Fibroblast of the conjunctiva (primary cell): ENCODE results near the gene SLC25A45.
"Not testable (repeated sequence)": the region's sequence is repeated elsewhere in the genome, so short reads cannot be mapped to it uniquely, and the experiment has no call there.

Experiments used
- DNase-seq: peaks from one replicate; pipeline ENCODE4 v3.0.0-alpha.2; 2010; ENCODE audit warnings: low read depth

Gene SLC25A45

GRCh38 chr11:65420979-65421793, 38.7 kb upstream of the SLC25A45 start:
- peak; percentile 100 for DNase-seq

GRCh38 chr11:65420506-65420905, 38.1 kb upstream of the SLC25A45 start:
- DNase-seq, result no peak

DNA sequence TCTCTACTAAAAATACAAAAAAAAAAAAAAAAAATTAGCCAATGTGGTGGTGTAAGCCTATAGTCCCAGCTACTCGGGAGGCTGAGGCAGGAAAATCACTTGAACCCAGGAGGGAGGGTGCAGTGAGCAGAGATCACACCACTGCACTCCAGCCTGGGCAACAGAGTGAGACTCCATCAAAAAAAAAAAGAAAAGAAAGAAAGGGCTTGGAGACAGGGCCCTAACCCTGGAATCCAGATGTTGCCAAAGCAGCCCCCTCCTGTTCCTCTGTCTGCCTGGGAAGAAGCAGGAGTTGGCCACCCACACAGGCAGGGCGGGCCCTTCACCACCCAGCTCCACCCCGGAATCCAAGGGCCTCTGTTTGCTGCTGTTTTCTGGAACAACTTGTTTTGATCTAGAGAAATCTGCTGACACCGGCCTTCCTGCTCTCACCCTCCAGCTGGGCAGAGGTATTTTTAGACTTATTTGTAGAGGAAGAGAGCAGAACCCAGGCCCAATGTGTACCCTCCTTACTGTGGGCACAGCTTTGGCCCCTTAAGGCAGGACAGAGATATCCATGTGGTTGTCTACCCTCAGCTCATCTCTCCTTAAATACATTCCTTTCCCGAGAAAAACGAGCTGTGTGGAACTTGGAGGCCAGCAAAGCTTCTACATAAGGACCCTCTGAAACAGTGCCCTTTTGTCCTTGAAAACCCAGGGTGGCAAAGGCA, 37.5 kb upstream of the SLC25A45 start:
- DNase-seq, result peak; percentile 94

GRCh38 chr11:65419460-65419771, 37.0 kb upstream of the SLC25A45 start:
- DNase-seq, result no peak

- DNase-seq, result peak; percentile 96
Observed at GRCh38 chr11:65418681-65419459, 36.4 kb upstream of the SLC25A45 start.

GRCh38 chr11:65418431-65418680, 35.9 kb upstream of the SLC25A45 start:
- DNase-seq, result no peak

DNA sequence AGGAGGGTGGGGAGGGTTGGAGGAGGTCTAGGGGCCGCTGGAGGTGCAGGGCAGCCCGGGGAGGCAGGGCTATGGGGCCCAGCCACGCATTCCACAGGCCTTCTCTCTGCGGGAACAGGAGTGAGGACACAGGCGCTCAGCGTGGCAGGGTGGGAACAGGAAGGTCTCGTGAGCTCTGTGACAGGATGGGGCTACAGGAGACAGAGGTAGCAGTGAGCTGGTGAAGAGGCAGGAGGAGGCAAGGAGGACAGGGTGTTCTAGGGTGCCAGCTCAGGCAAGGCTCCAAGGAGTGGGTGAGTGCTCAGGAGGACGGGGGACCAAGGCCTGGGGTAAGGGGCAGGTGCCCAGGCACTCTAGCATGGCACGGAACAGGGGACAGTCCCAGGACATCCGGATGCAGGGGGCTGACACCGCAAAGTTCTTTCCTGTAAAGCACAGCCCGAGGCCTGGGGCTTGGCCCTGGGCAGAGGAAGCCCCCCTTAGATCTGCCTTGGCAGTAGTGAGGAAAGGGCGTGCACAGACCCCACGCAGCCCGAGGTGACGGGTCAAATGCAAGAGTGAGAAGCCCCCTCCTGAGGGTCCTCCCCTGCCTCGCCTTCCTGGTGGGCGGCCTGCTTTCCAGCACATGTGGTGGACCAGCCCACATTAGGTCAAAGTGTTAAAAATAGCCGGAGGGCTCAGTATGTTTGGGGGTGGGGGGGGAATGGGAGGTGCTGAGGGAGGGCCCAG, 35.4 kb upstream of the SLC25A45 start:
- no peak for DNase-seq

DNA sequence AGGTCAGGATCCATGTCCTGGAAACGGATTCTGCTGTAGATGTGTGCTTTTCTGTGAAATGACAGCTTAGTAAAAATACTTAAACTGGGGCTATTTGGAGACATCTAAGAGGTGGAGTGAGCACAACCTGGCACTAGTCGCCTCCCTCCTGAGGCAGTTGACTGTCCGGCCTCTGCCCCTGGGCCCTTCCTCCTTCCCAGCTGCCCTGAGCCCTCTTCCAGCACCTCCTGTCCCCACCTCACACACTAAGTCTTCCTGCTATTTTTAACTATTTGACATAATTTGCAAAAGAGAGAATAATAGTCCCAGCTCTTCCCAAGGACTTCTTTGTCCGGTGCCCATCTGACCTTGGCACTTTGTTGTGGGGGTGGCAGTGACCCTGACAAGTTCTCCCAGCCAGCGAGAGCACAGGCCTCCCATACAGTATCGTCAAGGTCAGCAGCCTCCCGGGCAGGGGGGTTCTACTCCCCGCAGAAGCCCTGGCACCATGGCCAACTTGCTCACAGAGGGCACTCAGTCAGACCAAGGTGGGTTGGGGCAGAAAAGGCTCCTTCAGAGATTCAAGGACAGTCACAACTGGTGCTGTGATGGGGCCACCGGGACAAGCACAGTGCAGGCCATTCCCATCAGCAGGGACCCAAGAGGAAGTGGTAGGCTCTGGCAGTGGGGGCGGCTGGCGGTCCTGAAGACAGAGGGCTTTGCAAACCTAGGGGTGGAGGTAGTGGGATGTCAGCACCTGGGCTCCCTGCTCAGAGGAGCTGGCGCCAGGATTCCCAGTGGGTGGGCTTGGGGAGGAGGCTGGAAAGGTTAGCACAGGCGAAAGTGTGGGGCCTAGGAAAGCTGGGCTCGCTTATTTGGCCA, 34.6 kb upstream of the SLC25A45 start:
- no peak for DNase-seq

DNA sequence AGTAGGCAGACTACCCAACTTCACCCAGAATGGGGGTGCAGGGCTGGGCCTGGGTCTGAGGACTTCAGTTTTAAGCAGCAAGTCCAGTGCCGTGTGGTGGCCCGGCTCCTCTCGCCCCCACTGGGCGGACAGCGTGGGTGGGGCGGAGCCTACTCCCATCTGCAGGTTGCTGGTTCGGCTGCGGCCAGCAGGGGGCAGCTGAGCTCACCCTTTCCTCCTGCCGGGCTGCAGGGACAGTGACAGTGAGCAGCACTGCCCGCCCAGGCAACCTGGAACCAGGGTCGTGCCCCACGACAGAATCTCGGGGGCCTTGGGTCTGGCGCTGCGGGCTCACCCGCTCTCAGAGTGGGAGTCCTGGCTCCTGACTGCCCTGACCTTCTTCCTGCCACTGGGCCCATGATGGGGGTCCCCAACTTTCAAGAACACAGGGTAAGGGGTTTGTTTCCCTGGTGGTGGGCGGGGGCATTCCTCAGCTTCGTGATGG, 33.9 kb upstream of the SLC25A45 start:
- no peak for DNase-seq

- no peak for DNase-seq
Observed at GRCh38 chr11:65415499-65416340, 33.3 kb upstream of the SLC25A45 start.

- no peak for DNase-seq
Observed at GRCh38 chr11:65414776-65415498, 32.5 kb upstream of the SLC25A45 start.

GRCh38 chr11:65413077-65413664, 30.7 kb upstream of the SLC25A45 start:
- DNase-seq, result not testable (repeated sequence)

- no peak for DNase-seq
Observed at GRCh38 chr11:65412271-65413076, 30.0 kb upstream of the SLC25A45 start.

DNA sequence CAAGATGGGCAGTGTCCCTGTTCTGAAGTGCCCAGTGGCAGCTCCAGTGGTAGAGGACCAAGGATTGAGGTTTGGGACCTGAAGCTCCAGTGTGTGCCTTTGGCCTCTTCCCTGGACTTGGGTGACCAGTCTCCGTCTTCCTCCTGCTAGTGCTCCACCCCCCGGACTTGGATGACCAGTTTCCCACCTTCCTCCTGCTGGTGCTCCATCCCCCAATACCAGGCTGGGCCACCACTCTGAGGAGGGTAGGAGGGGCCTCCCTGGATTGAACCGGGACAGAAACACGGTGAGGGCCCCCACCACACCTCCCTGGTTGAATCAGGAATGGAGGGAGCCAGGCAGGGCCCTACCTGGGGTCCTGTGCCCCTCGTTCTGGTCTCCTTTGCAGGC, 29.2 kb upstream of the SLC25A45 start:
- DNase-seq, result no peak

GRCh38 chr11:65410936-65411680, 28.7 kb upstream of the SLC25A45 start:
- no peak for DNase-seq

- DNase-seq, result no peak
Observed at GRCh38 chr11:65404638-65405339, 22.3 kb upstream of the SLC25A45 start.

DNA sequence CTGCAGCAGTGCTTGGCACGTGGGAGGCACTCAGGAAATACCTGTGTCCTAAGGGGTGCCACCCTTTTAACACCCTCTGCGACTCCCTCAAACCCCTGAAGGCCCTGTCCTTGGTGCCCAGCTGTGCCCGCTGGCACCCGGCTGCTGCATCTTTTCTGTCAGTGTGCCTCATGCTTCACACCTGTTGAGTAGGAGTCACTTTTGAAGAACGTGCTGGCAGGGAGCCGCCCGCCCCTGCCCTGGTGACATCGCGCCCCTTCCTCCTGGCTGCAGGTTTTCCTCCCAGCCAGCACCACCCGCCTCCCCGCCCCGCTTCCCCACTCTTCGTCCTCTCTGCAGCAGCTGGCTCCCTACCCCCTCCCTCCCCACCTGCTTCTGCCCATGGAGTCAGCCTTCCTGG, 21.8 kb upstream of the SLC25A45 start:
- DNase-seq, result no peak
